Naive thymus-derived CD4-positive, alpha-beta T cell (primary cell): Measurements from ENCODE around the gene IPCEF1. TPM values are rescaled to one million over a fixed set of nuclear protein-coding genes. Genes with fewer than 3 reads are reported as not detected.

ENCODE experiments used
- ATAC-seq: fragments of 150-1000 bp; cut with Tn5 transposase; 2 replicates; pipeline ENCODE4 v1.10.0; 2021; ENCODE audit warnings: mild to moderate bottlenecking, moderate library complexity
- CTCF ChIA-PET: fragments of 350-600 bp; sonication (Branson Sonifier 250); formaldehyde crosslinking; loops from one replicate; lab custom pipeline; 2021; ENCODE audit warnings: antibody characterized with exemption; lab: Charles Lee
- POLR2A ChIA-PET: fragments of 350-600 bp; sonication (Branson Sonifier 250); formaldehyde crosslinking; loops from one replicate; lab custom pipeline; 2021; ENCODE audit warnings: antibody characterized with exemption, inconsistent platforms; lab: Charles Lee
- DNase-seq, 9 donors: peaks; one replicate each; pipeline versions ENCODE4 v3.0.0 to v3.0.0-alpha.2; 2020 to 2022; ENCODE audit warnings: mixed read lengths in 1 of 9
- H3K27ac ChIP-seq: one replicate; pipeline ENCODE4 v1.7.0; 2013; ENCODE audit warnings: mild to moderate bottlenecking, low read depth, low read length, moderate library complexity
- H3K27me3 ChIP-seq, 2 donors: one replicate each; pipeline ENCODE4 v1.7.0; 2013; ENCODE audit warnings: low read length in 2 of 2, mild to moderate bottlenecking in 2 of 2, moderate library complexity in 2 of 2; ENCODE audit not compliant: control insufficient read depth in 2 of 2, insufficient read depth in 2 of 2
- H3K36me3 ChIP-seq, 3 experiments: 1 replicate in 2 of 3; 2 replicates in 1 of 3; pipeline ENCODE4 v1.7.0; 2013; ENCODE audit warnings: low read length in 3 of 3, mild to moderate bottlenecking in 3 of 3, moderate library complexity in 1 of 3; ENCODE audit not compliant: insufficient read depth in 3 of 3, control insufficient read depth in 2 of 3
- H3K4me1 ChIP-seq, 2 donors: one replicate each; pipeline ENCODE4 v1.7.0; 2013; ENCODE audit warnings: low read length in 2 of 2, mild to moderate bottlenecking in 2 of 2, moderate library complexity in 1 of 2; ENCODE audit not compliant: control insufficient read depth in 2 of 2, insufficient read depth in 2 of 2
- H3K4me3 ChIP-seq: 2 replicates; pipeline ENCODE4 v1.7.0; 2013; ENCODE audit warnings: mild to moderate bottlenecking, low read length
- H3K9me3 ChIP-seq, 3 experiments: 1 replicate in 2 of 3; 2 replicates in 1 of 3; pipeline ENCODE4 v1.7.0; 2013; ENCODE audit warnings: low read length in 3 of 3; ENCODE audit not compliant: control insufficient read depth in 2 of 3
- H3K27ac Mint-ChIP-seq, 9 donors: one replicate each; pipeline ENCODE4 v1.8.0; 2020 to 2022; ENCODE audit warnings: mixed read lengths in 9 of 9, mild to moderate bottlenecking in 8 of 9, moderate library complexity in 5 of 9, inconsistent platforms in 2 of 9
- H3K27me3 Mint-ChIP-seq, 5 donors: one replicate each; pipeline ENCODE4 v1.8.0; 2021 to 2022; ENCODE audit warnings: mixed read lengths in 5 of 5, mild to moderate bottlenecking in 1 of 5
- H3K36me3 Mint-ChIP-seq, 5 donors: one replicate each; pipeline ENCODE4 v1.8.0; 2020 to 2022; ENCODE audit warnings: mixed read lengths in 5 of 5, mild to moderate bottlenecking in 3 of 5, inconsistent platforms in 1 of 5
- H3K4me1 Mint-ChIP-seq, 7 donors: one replicate each; pipeline ENCODE4 v1.8.0; 2020 to 2022; ENCODE audit warnings: mixed read lengths in 7 of 7, mild to moderate bottlenecking in 3 of 7, inconsistent platforms in 1 of 7
- H3K4me3 Mint-ChIP-seq, 10 donors: one replicate each; pipeline ENCODE4 v1.8.0; 2020 to 2022; ENCODE audit warnings: mild to moderate bottlenecking in 10 of 10, mixed read lengths in 10 of 10, moderate library complexity in 6 of 10, inconsistent platforms in 2 of 10
- H3K9me3 Mint-ChIP-seq, 11 donors: one replicate each; pipeline ENCODE4 v1.8.0; 2020 to 2022; ENCODE audit warnings: mixed read lengths in 11 of 11, mild to moderate bottlenecking in 4 of 11, inconsistent platforms in 1 of 11, moderate library complexity in 1 of 11
- intact Hi-C, 2 donors: fragments of 100-400 bp; cut with micrococcal nuclease; formaldehyde crosslinking; loops; one replicate each; pipeline ENCODE4 v1.15.1; 2023
- polyA plus RNA-seq, 2 donors: library from polyadenylated mRNA; unstranded; fragments of 300-500 nt; fragmentation: Illumina TruSeq; gene quantifications; one replicate each; pipeline ENCODE4 v1.2.3, GENCODE V29; 2021
- total RNA-seq, 6 experiments: library from RNA in 5 of 6; stranded (reverse) in 5 of 6; gene quantifications; 1 replicate in 5 of 6; 2 replicates in 1 of 6; pipeline ENCODE4 v1.2.3 and lab custom pipeline; 2021 to 2026

Gene IPCEF1
- total and polyA plus RNA-seq, 7 experiments from 2014 or later = 12.0 to 122 (median 99.7) TPM

- H3K4me1 ChIP-seq = peaks cover 0 to 36% of the 10 kb centered on the region in 2 donors
- DNase-seq = peak in 6 of 9 donors; percentile 33 to 54 (median 44)
- no peak for ATAC-seq
Observed at GRCh38 chr6:154164397-154164796, 192.2 kb downstream of the IPCEF1 start.

GRCh38 chr6:154161689-154162088 lies 194.9 kb downstream of the IPCEF1 start:
- Histone ChIP-seq H3K4me1 (peaks cover 14 to 44% of the 10 kb centered on the region in 2 donors), H3K4me3 (no peak overlapping the region), H3K36me3 (peaks cover 0 to 41% (median 5%) of the 10 kb centered on the region in 3 experiments), H3K27ac (peak overlapping the region; percentile 22), H3K9me3 (no peaks in the 10 kb centered on the region), H3K27me3 (no peaks in the 10 kb centered on the region)
- no peak for ATAC-seq
- DNase-seq = no peak
- Mint-ChIP-seq H3K27ac (no peak overlapping the region), H3K4me1 (peaks cover 17 to 59% (median 41%) of the 10 kb centered on the region in 7 donors), H3K4me3 (no peak overlapping the region), H3K9me3 (peaks cover 0 to 3% (median 0%) of the 10 kb centered on the region in 11 donors), H3K27me3 (peaks cover 0 to 2% (median 0%) of the 10 kb centered on the region in 5 donors), H3K36me3 (peaks cover 11 to 32% (median 31%) of the 10 kb centered on the region in 5 donors)
- CTCF ChIA-PET = interaction anchor here (1.0 to 14.7 kb wide), 2 partner anchors 105 to 115 kb away, joined by 3 to 186 read pairs; no protein-coding TSS in a partner anchor
- POLR2A ChIA-PET = no interaction called here
- intact Hi-C loops = loop anchor here in 1 of 2 donors (1.0 kb wide), 1 partner anchor 9 kb away; no protein-coding TSS in a partner anchor

More at GRCh38 chr6:154164397-154164796, 192.2 kb downstream of the IPCEF1 start:
- CTCF ChIA-PET = interaction anchor here (0.6 to 14.7 kb wide), 5 partner anchors 10 to 642 kb away, joined by 3 to 186 read pairs (median 6); no protein-coding TSS in a partner anchor
- Histone ChIP-seq H3K27ac (peak overlapping the region; percentile 35), H3K9me3 (no peaks in the 10 kb centered on the region), H3K27me3 (no peaks in the 10 kb centered on the region), H3K4me3 (no peak overlapping the region), H3K36me3 (peaks cover 7 to 43% (median 7%) of the 10 kb centered on the region in 3 experiments)
- H3K4me1 Mint-ChIP-seq = peaks cover 9 to 59% (median 32%) of the 10 kb centered on the region in 7 donors
- peaks cover 9 to 50% (median 38%) of the 10 kb centered on the region in 5 donors for H3K36me3 Mint-ChIP-seq
- intact Hi-C loops = loop anchor here in 1 of 2 donors (2.0 kb wide), 1 partner anchor 54 kb away; no protein-coding TSS in a partner anchor
- H3K27ac Mint-ChIP-seq = peak overlapping the region in 5 of 9 donors; percentile 71 to 92 (median 88)
- peak overlapping the region in 7 of 10 donors; percentile 40 to 75 (median 72) for H3K4me3 Mint-ChIP-seq
- POLR2A ChIA-PET = interaction anchor here (0.9 to 3.0 kb wide), 5 partner anchors 17 to 112 kb away, joined by 3 to 12 read pairs (median 5); no protein-coding TSS in a partner anchor
- H3K9me3 Mint-ChIP-seq = peaks cover 0 to 3% (median 0%) of the 10 kb centered on the region in 11 donors
- H3K27me3 Mint-ChIP-seq = peaks cover 0 to 2% (median 0%) of the 10 kb centered on the region in 5 donors

GRCh38 chr6:154159126-154159525 lies 197.5 kb downstream of the IPCEF1 start:
- Histone ChIP-seq H3K27ac (no peak overlapping the region), H3K36me3 (peaks cover 0 to 33% (median 5%) of the 10 kb centered on the region in 3 experiments), H3K9me3 (no peaks in the 10 kb centered on the region), H3K4me3 (no peak overlapping the region), H3K4me1 (peaks cover 24 to 42% of the 10 kb centered on the region in 2 donors), H3K27me3 (no peaks in the 10 kb centered on the region)
- peak overlapping the region in 7 of 9 donors; percentile 3 to 91 (median 75) for H3K27ac Mint-ChIP-seq
- H3K4me1 Mint-ChIP-seq = peaks cover 29 to 66% (median 55%) of the 10 kb centered on the region in 7 donors
- DNase-seq = no peak
- peak overlapping the region in 1 of 10 donors; percentile 12 for H3K4me3 Mint-ChIP-seq
- CTCF ChIA-PET = interaction anchor here (0.6 to 14.7 kb wide), 4 partner anchors 60 to 212 kb away, joined by 3 to 186 read pairs (median 6); no protein-coding TSS in a partner anchor
- POLR2A ChIA-PET = interaction anchor here (0.6 to 1.4 kb wide), 4 partner anchors 23 to 118 kb away, joined by 3 to 4 read pairs (median 4); no protein-coding TSS in a partner anchor
- no peaks in the 10 kb centered on the region for H3K9me3 Mint-ChIP-seq
- peaks cover 0 to 2% (median 0%) of the 10 kb centered on the region in 5 donors for H3K27me3 Mint-ChIP-seq
- H3K36me3 Mint-ChIP-seq = peaks cover 7 to 19% (median 15%) of the 10 kb centered on the region in 5 donors
- intact Hi-C loops = loop anchor here in 1 of 2 donors (5.0 kb wide), 1 partner anchor 573 kb away; the partner anchor contains the start of gene SCAF8
- ATAC-seq = no peak

- H3K27ac ChIP-seq = peak overlapping the region; percentile 71
- Mint-ChIP-seq H3K27ac (peak overlapping the region; percentile 81 to 98 (median 92)), H3K36me3 (peaks cover 7 to 19% (median 15%) of the 10 kb centered on the region in 5 donors), H3K27me3 (peaks cover 0 to 2% (median 0%) of the 10 kb centered on the region in 5 donors), H3K9me3 (no peaks in the 10 kb centered on the region), H3K4me3 (peak overlapping the region; percentile 42 to 91 (median 80)), H3K4me1 (peaks cover 29 to 77% (median 67%) of the 10 kb centered on the region in 7 donors)
- H3K36me3 ChIP-seq = peaks cover 0 to 30% (median 5%) of the 10 kb centered on the region in 3 experiments
- no peak for DNase-seq
- no peak for ATAC-seq
- no peaks in the 10 kb centered on the region for H3K9me3 ChIP-seq
- POLR2A ChIA-PET = interaction anchor here (0.6 to 1.0 kb wide), 3 partner anchors 10 to 90 kb away, joined by 3 to 6 read pairs (median 4); no protein-coding TSS in a partner anchor
- no peaks in the 10 kb centered on the region for H3K27me3 ChIP-seq
- peaks cover 24 to 37% of the 10 kb centered on the region in 2 donors for H3K4me1 ChIP-seq
- CTCF ChIA-PET = interaction anchor here (0.6 to 14.7 kb wide), 4 partner anchors 66 to 213 kb away, joined by 3 to 186 read pairs (median 6); no protein-coding TSS in a partner anchor
- intact Hi-C loops = loop anchor here in 1 of 2 donors (5.0 kb wide), 1 partner anchor 575 kb away; the partner anchor contains the start of gene SCAF8
- H3K4me3 ChIP-seq = peak overlapping the region; percentile 57
Observed at GRCh38 chr6:154157706-154158105, 198.9 kb downstream of the IPCEF1 start.

GRCh38 chr6:154157082-154157481 lies 199.5 kb downstream of the IPCEF1 start:
- Mint-ChIP-seq H3K9me3 (no peaks in the 10 kb centered on the region), H3K4me1 (peaks cover 29 to 81% (median 67%) of the 10 kb centered on the region in 7 donors), H3K27me3 (peaks cover 0 to 2% (median 0%) of the 10 kb centered on the region in 5 donors), H3K27ac (peak overlapping the region; percentile 81 to 98 (median 92)), H3K36me3 (peaks cover 7 to 19% (median 15%) of the 10 kb centered on the region in 5 donors), H3K4me3 (peak overlapping the region; percentile 57 to 91 (median 81))
- Histone ChIP-seq H3K27ac (peak overlapping the region; percentile 71), H3K27me3 (no peaks in the 10 kb centered on the region), H3K9me3 (no peaks in the 10 kb centered on the region), H3K4me1 (peaks cover 24 to 34% of the 10 kb centered on the region in 2 donors), H3K36me3 (peaks cover 0 to 24% (median 5%) of the 10 kb centered on the region in 3 experiments), H3K4me3 (peak overlapping the region; percentile 57)
- ChIA-PET POLR2A (interaction anchor here (1.0 kb wide), 1 partner anchor 90 kb away, joined by 6 read pairs; no protein-coding TSS in a partner anchor), CTCF (interaction anchor here (0.7 to 14.7 kb wide), 7 partner anchors 10 to 214 kb away, joined by 3 to 186 read pairs (median 4); no protein-coding TSS in a partner anchor)
- DNase-seq (peak in 7 of 9 donors; percentile 18 to 51 (median 26)), ATAC-seq (peak; percentile 28)
- intact Hi-C loops = loop anchor here in 1 of 2 donors (5.0 kb wide), 1 partner anchor 575 kb away; the partner anchor contains the start of gene SCAF8
